Thyroid gland (tissue), 4 donors: ENCODE data around the gene CDC20B. TPM values are rescaled to one million over a fixed set of nuclear protein-coding genes. Genes with fewer than 3 reads are reported as not detected.

Source experiments
- DNase-seq, 2 donors: peaks; one replicate each; pipeline ENCODE4 v3.0.0-alpha.2; 2019
- H3K27ac ChIP-seq, 3 donors: fragments of 200-600 bp; sonication (generic); 1 replicate in 2 of 3; 2 replicates in 1 of 3; pipeline ENCODE4 v1.5.1; 2016 to 2019; ENCODE audit warnings: mild to moderate bottlenecking in 1 of 3, moderate library complexity in 1 of 3
- H3K27me3 ChIP-seq: fragments of 200-600 bp; sonication (generic); one replicate; pipeline ENCODE4 v1.5.1; 2019
- H3K36me3 ChIP-seq, 2 donors: fragments of 200-600 bp; sonication (generic); one replicate each; pipeline ENCODE4 v1.5.1; 2016 to 2019
- H3K4me1 ChIP-seq, 2 donors: fragments of 200-600 bp; sonication (generic); one replicate each; pipeline ENCODE4 v1.5.1; 2017 to 2019
- H3K4me3 ChIP-seq, 3 donors: fragments of 200-600 bp; sonication (generic); replicated peaks in 1 of 3; 1 replicate in 2 of 3; 2 replicates in 1 of 3; pipeline ENCODE4 v1.5.1; 2016; ENCODE audit warnings: mild to moderate bottlenecking in 1 of 3
- H3K9me3 ChIP-seq: fragments of 200-600 bp; sonication (generic); one replicate; pipeline ENCODE4 v1.5.1; 2017
- CTCF ChIP-seq, 6 experiments: fragments of 200-600 bp in 3 of 6; fragments of 450-650 bp in 3 of 6; sonication (generic) in 3 of 6; IDR thresholded peaks; one replicate each; pipeline ENCODE4 v1.5.1; 2016 to 2019; ENCODE audit warnings: antibody characterized with exemption in 6 of 6, mild to moderate bottlenecking in 2 of 6, inconsistent platforms in 1 of 6, moderate library complexity in 1 of 6
- POLR2A ChIP-seq, 2 donors: fragments of 450-650 bp; IDR thresholded peaks; one replicate each; pipeline ENCODE4 v1.6.1; 2017; ENCODE audit warnings: antibody characterized with exemption in 2 of 2, mild to moderate bottlenecking in 2 of 2, moderate library complexity in 1 of 2
- WGBS, 2 donors: methylation state at CpG; one replicate each; pipeline ENCODE4 v1.1.5; 2017; 5-methylcytosine and 5-hydroxymethylcytosine counted together
- intact Hi-C: fragments of 100-400 bp; cut with DNase I; formaldehyde crosslinking; loops from one replicate; pipeline ENCODE4 v1.15.1; 2023
- total RNA-seq, 4 donors: library from RNA; depleted of rRNA; stranded (reverse); fragments of >200 nt; gene quantifications; one replicate each; pipeline ENCODE4 v1.2.3, GENCODE V29; 2016

The CDC20B gene
- total RNA-seq, 4 donors from 2014 or later = not detected

- Histone ChIP-seq H3K4me3 (no peak overlapping the region), H3K27me3 (no peaks in the 10 kb centered on the region), H3K9me3 (no peaks in the 10 kb centered on the region), H3K36me3 (no peaks in the 10 kb centered on the region), H3K4me1 (no peaks in the 10 kb centered on the region), H3K27ac (no peak overlapping the region)
- intact Hi-C loops = no loop called here
- no peak for DNase-seq
- TF ChIP-seq POLR2A (IDR thresholded peaks at IDR 0.05) = no peak
- no peak for TF ChIP-seq CTCF (IDR thresholded peaks at IDR 0.05)
- WGBS, 2 donors = 83 to 86% methylated on average over 9 of the region's 9 CpGs
Measured at GRCh38 chr5:55140908-55141665, 31.9 kb downstream of the CDC20B start.

- Histone ChIP-seq H3K27me3 (no peaks in the 10 kb centered on the region), H3K4me3 (no peak overlapping the region), H3K4me1 (no peaks in the 10 kb centered on the region), H3K36me3 (no peaks in the 10 kb centered on the region), H3K27ac (no peak overlapping the region), H3K9me3 (no peaks in the 10 kb centered on the region)
- DNase-seq = no peak
- TF ChIP-seq CTCF (IDR thresholded peaks at IDR 0.05) (no peak), POLR2A (IDR thresholded peaks at IDR 0.05) (no peak)
- 64 to 73% methylated on average over 3 of the region's 3 CpGs for WGBS, 2 donors
- intact Hi-C loops = no loop called here
Measured at GRCh38 chr5:55136521-55136920, 36.5 kb downstream of the CDC20B start.

GRCh38 chr5:55134053-55134722 is 38.8 kb downstream of the CDC20B start:
- DNase-seq = no peak
- no peaks in the 10 kb centered on the region for H3K4me1 ChIP-seq
- intact Hi-C loops = no loop called here
- TF ChIP-seq CTCF (IDR thresholded peaks at IDR 0.05) (no peak), POLR2A (IDR thresholded peaks at IDR 0.05) (no peak)
- WGBS, 2 donors = 74 to 76% methylated on average over 5 of the region's 5 CpGs
- no peaks in the 10 kb centered on the region for H3K9me3 ChIP-seq
- no peaks in the 10 kb centered on the region for H3K27me3 ChIP-seq
- no peaks in the 10 kb centered on the region for H3K36me3 ChIP-seq
- H3K4me3 ChIP-seq = no peak overlapping the region
- H3K27ac ChIP-seq = no peak overlapping the region

- Histone ChIP-seq H3K27me3 (no peaks in the 10 kb centered on the region), H3K27ac (no peak overlapping the region), H3K4me3 (no peak overlapping the region), H3K4me1 (no peaks in the 10 kb centered on the region), H3K36me3 (no peaks in the 10 kb centered on the region), H3K9me3 (no peaks in the 10 kb centered on the region)
- TF ChIP-seq POLR2A (IDR thresholded peaks at IDR 0.05) (no peak), CTCF (IDR thresholded peaks at IDR 0.05) (no peak)
- intact Hi-C loops = no loop called here
- WGBS, 2 donors = 71 to 72% methylated on average over 3 of the region's 3 CpGs
- DNase-seq = no peak
Measured at GRCh38 chr5:55123365-55123764, 49.6 kb downstream of the CDC20B start.

- Histone ChIP-seq H3K4me3 (no peak overlapping the region), H3K9me3 (no peaks in the 10 kb centered on the region), H3K27ac (no peak overlapping the region), H3K4me1 (no peaks in the 10 kb centered on the region), H3K27me3 (no peaks in the 10 kb centered on the region), H3K36me3 (no peaks in the 10 kb centered on the region)
- TF ChIP-seq POLR2A (IDR thresholded peaks at IDR 0.05) (no peak), CTCF (IDR thresholded peaks at IDR 0.05) (no peak)
- intact Hi-C loops = no loop called here
- WGBS, 2 donors = 70 to 92% methylated on average over 3 of the region's 3 CpGs
- DNase-seq = no peak
Measured at GRCh38 chr5:55114061-55114460, 58.9 kb downstream of the CDC20B start.
